CD8-positive, alpha-beta memory T cell (primary cell): ENCODE data around the gene MCEE. TPM values are rescaled to one million over a fixed set of nuclear protein-coding genes. Genes with fewer than 3 reads are reported as not detected.

Experiments
- polyA plus RNA-seq: library from polyadenylated mRNA; unstranded; fragments of 300-500 nt; fragmentation: Illumina TruSeq; gene quantifications from one replicate; pipeline ENCODE4 v1.2.3, GENCODE V29; 2021
- total RNA-seq, 2 experiments: library from RNA; stranded (reverse); gene quantifications; one replicate each; pipeline ENCODE4 v1.2.3, GENCODE V29; 2021

Gene MCEE
- total and polyA plus RNA-seq, 3 experiments from 2014 or later, result 12.3 to 21.8 (median 13.5) TPM

Other genes with a start within 250 kb of the MCEE start
- gene VAX2, start 229.7 kb downstream of the MCEE start, total RNA-seq, result not detected
- gene VAX2, start 229.7 kb downstream of the MCEE start, polyA plus RNA-seq, result not detected
- gene ATP6V1B1, start 194.3 kb downstream of the MCEE start, total RNA-seq, result not detected
- gene ATP6V1B1, start 194.3 kb downstream of the MCEE start, polyA plus RNA-seq, result not detected
- gene ANKRD53, start 151.6 kb downstream of the MCEE start, total RNA-seq, result under 1 TPM in 1 of 2 experiments, not detected in 1; 0.35 TPM
- 0.16 TPM for gene ANKRD53, start 151.6 kb downstream of the MCEE start, polyA plus RNA-seq
- 10 to 100 TPM; 95.4 to 96.1 TPM for gene TEX261, start 135.4 kb downstream of the MCEE start, total RNA-seq
- gene TEX261, start 135.4 kb downstream of the MCEE start, polyA plus RNA-seq, result 35.7 TPM
- gene NAGK, start 61.6 kb downstream of the MCEE start, total RNA-seq, result 10 to 100 TPM; 76.3 to 77.2 TPM
- gene NAGK, start 61.6 kb downstream of the MCEE start, polyA plus RNA-seq, result 69.2 TPM
- 10 to 100 TPM; 57.8 to 65.4 TPM for gene MPHOSPH10, start 405 bp upstream of the MCEE start, total RNA-seq
- 30.6 TPM for gene MPHOSPH10, start 405 bp upstream of the MCEE start, polyA plus RNA-seq
- 1 to 10 TPM; 2.1 to 2.3 TPM for gene PAIP2B, start 96.9 kb upstream of the MCEE start, total RNA-seq
- 2.2 TPM for gene PAIP2B, start 96.9 kb upstream of the MCEE start, polyA plus RNA-seq
- gene ZNF638, start 201.6 kb upstream of the MCEE start, total RNA-seq, result 10 to 100 TPM; 77.9 to 83.4 TPM
- gene ZNF638, start 201.6 kb upstream of the MCEE start, polyA plus RNA-seq, result 47.8 TPM